Measurements from ENCODE around the gene PDE8B.

- TF ChIP-seq POLR2A (IDR thresholded peaks at IDR 0.05) (no peak), CTCF (IDR thresholded peaks at IDR 0.05) (no peak), POLR2AphosphoS5 (IDR thresholded peaks at IDR 0.05) (no peak), EP300 (IDR thresholded peaks at IDR 0.05) (no peak)
Measured at GRCh38 chr5:77319117-77319804, 108.8 kb downstream of the PDE8B start.

Data from suprapubic skin (tissue), 4 donors.